GM13977 (cell line): Measurements from ENCODE around the gene CD2BP2.

Source experiments
- DNase-seq: peaks from one replicate; pipeline ENCODE4 v3.0.0; 2012; ENCODE audit warnings: low spot score
- in situ Hi-C: fragments of 300-500 bp; cut with MboI; formaldehyde crosslinking; loops from one replicate; pipeline ENCODE4 v1.12.0; 2022; ENCODE audit warnings: low sequenced_read_pairs, low pct_unique_long_range_greater_than_20kb, mixed read lengths, inconsistent platforms; ENCODE audit not compliant: unreplicated experiment
- TF ChIP-seq, protein P1 (sequence below): IDR thresholded peaks from 2 replicates; pipeline ENCODE4 v1.5.1; 2012; ENCODE audit warnings: mild to moderate bottlenecking, control low read depth; ENCODE audit not compliant: insufficient read depth; ENCODE audit errors: extremely low read depth, missing control alignments

The CD2BP2 gene

GRCh38 chr16:30378236-30379157, 23.4 kb upstream of the CD2BP2 start:
- TF ChIP-seq, protein P1, sequence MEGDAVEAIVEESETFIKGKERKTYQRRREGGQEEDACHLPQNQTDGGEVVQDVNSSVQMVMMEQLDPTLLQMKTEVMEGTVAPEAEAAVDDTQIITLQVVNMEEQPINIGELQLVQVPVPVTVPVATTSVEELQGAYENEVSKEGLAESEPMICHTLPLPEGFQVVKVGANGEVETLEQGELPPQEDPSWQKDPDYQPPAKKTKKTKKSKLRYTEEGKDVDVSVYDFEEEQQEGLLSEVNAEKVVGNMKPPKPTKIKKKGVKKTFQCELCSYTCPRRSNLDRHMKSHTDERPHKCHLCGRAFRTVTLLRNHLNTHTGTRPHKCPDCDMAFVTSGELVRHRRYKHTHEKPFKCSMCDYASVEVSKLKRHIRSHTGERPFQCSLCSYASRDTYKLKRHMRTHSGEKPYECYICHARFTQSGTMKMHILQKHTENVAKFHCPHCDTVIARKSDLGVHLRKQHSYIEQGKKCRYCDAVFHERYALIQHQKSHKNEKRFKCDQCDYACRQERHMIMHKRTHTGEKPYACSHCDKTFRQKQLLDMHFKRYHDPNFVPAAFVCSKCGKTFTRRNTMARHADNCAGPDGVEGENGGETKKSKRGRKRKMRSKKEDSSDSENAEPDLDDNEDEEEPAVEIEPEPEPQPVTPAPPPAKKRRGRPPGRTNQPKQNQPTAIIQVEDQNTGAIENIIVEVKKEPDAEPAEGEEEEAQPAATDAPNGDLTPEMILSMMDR: no peak
- peak; percentile 98 for DNase-seq
- in situ Hi-C loops: no loop called here

DNA sequence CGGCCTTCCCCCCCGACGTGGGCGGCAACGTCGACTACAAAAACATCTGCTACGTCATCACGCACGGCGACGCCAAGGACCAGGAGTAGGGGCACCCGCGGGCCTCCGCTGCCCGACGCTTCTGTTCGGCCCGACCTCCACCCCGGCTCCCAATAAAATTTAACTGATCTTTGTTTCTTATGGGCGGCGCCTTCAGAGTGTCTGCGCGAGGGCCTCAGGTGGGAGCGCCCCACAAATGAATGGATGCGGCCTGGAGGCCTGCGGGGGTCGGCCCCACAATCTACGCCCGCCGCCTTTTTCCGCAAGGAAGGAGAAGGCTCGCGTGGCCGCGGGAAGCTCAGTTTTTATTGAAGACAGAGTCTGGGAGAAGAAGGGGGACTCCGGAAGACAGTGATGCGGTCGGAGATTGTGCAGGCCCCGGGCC, 22.7 kb upstream of the CD2BP2 start:
- in situ Hi-C loops: no loop called here
- TF ChIP-seq, protein P1: no peak
- peak; percentile 84 for DNase-seq

GRCh38 chr16:30377050-30377811, 22.1 kb upstream of the CD2BP2 start:
- in situ Hi-C loops: no loop called here

DNA sequence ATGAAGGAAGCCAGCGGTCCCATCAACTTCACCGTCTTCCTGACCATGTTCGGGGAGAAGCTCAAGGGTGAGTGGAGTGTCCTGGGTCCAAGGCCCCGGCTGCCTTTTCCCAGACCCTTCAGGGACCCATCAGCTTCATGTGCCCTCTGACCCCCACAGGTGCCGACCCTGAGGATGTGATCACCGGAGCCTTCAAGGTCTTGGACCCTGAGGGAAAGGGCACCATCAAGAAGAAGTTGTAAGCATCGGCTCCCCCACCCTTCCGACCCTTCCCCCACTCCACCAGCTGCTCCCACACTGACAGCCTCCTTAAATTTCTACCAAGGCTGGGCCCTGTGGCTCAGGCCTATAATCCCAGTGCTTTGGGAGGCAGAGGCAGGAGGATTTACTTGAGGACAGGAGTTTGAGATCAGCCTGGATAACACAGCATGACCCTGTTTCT, 21.4 kb upstream of the CD2BP2 start:
- TF ChIP-seq, protein P1: no peak
- no peak for DNase-seq
- in situ Hi-C loops: no loop called here

More at GRCh38 chr16:30377050-30377811, 22.1 kb upstream of the CD2BP2 start:
- no peak for DNase-seq
- TF ChIP-seq, protein P1: no peak

DNA sequence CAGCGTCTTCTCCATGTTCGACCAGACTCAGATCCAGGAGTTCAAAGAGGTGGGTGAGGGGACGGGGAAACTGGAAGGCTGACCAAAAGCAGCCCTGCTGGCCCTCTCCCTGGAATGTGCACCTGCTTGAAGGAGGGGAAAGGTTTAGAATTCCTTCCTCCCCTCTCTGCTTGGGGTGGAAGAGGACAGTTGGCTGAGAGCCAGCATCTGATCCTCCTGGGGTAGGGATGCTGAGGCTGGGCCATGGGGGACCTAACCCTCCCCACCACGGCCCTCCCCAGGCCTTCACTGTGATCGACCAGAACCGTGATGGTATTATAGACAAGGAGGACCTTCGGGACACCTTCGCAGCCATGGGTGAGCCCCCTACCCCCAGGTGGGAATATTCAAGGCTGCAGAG, 20.8 kb upstream of the CD2BP2 start:
- DNase-seq: no peak
- in situ Hi-C loops: no loop called here
- TF ChIP-seq, protein P1: no peak

- in situ Hi-C loops: no loop called here
- DNase-seq: no peak
- TF ChIP-seq, protein P1: no peak
These were observed 19.4 kb upstream of the CD2BP2 start, which contains the start of gene MYL11 for GRCh38 chr16:30374538-30374937. TSS of gene MYL11 (plus strand) at chr16:30374802. CDS start at chr16:30374858, 56 bp downstream.
